Measurements from ENCODE around the gene EEPD1. TPM values are rescaled to one million over a fixed set of nuclear protein-coding genes. Genes with fewer than 3 reads are reported as not detected.

The EEPD1 gene
- total RNA-seq, 1 experiment from 2014 or later, result 28.5 TPM

DNA sequence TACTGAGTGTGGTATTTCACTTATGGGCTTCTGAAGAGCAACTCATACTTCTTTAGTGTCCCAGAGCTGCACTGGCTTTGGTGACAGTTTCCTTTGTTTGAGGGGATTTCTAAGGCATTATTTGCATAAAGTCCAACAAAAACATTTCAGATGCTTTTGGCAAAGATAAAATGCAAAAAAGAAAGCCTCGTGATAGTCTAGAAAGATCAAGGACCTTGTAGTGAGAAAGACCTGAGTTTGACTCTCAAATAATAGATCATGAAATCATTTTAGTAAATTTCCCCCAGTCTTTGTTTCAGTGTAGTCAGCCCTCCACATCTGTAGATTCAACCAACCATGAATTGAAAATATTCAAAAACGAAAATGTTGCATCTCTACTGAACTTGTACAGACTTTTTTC lies 107.4 kb downstream of the EEPD1 start:
- in situ Hi-C loops (cut with HindIII; ENCODE audit: low pct_unique_long_range_greater_than_20kb, low sequenced_read_pairs), result no loop called here
- no peak for DNase-seq (ENCODE audit: low read depth, low spot score)

DNA sequence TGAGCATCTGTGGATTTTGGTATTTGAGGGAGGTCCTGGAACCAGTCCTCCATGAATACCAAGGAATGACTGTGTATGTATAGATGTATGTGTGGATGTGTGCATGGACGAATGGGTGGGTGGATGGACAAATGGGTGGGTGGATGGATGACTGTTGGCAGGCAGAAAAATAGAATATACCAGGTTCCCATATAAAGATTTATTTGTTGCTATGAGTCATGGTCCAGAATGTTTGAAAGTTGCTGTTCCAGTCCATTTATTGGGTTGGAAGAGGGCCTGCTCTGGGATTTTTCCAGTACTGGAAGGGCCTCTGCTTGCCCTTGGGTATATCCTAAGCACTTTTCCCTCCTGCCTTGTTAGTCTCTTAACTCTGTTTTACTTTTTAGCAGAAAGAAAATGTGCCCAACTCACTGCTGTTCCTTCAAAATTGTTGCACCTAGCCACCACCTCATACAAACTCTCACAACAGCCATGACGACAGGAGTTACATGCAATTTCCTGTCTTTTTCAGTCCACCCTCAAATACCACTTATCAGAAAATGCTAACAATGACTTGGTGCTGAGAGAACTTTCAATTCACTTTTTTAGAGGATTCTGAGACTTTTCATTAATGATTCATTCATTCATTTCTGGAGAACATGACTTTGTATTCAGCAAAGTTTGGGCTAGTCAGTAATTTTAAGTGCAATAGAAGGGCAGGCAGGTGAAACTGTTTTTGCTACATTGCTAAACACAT lies 108.1 kb downstream of the EEPD1 start:
- in situ Hi-C loops (cut with HindIII; ENCODE audit: low pct_unique_long_range_greater_than_20kb, low sequenced_read_pairs), result no loop called here
- DNase-seq (ENCODE audit: low read depth, low spot score), result no peak

DNA sequence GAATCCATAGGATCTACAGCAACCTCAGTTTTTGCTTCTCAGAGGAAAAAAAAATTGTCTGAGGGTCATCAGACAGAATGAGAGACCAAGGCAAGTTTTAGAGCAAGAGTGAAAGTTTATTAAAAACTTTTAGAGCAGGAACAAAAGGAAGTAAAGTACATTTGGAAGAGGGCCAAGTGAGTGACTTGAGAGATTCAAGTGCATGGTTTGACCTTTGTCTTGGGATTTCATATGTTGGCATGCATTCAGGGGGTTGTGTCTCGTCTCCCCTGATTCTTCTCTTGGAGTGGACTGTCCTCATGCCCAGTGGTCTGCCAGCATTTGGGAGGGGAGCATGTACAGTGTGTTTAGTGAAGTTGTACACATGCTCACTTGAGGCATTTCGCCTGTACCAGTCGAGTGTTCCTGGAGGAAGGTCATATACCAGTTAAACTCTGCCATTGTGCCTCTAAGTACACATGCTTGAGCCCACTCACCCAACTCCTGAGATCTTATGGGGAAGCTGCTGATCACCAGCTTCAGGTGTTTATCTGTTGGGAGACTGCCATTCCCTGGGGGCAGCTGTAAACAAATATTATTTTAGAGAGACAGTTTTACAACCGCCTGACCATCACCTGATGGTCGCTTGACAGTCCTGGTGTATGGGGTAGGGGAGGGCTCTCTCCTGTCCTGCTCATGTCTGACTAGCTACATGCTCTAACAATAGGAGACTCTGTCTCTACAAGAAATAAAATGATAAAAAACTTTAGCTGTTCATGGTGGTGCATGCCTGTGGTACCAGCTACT lies 109.4 kb downstream of the EEPD1 start:
- in situ Hi-C loops (cut with HindIII; ENCODE audit: low pct_unique_long_range_greater_than_20kb, low sequenced_read_pairs), result no loop called here
- DNase-seq (ENCODE audit: low read depth, low spot score), result peak; percentile 58

DNA sequence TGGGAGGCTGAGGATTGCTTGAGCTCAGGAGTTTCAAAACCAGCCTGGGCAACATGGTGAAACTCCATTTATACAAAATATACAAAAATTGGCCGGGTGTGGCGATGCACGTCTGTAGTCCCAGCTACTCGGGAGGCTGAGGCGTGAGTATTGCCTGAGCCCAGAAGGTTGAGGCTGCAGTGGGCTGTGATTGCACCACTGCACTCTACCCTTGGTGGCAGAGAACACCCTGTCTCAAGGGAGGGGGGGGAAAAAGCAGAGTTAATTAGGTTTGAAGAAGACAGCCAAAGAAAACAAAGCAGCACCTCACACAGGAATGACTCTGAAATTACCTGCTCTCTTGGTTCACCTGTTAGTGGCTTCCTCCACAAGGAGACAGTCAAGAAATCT lies 110.0 kb downstream of the EEPD1 start:
- no peak for DNase-seq (ENCODE audit: low read depth, low spot score)
- in situ Hi-C loops (cut with HindIII; ENCODE audit: low pct_unique_long_range_greater_than_20kb, low sequenced_read_pairs), result no loop called here

DNA sequence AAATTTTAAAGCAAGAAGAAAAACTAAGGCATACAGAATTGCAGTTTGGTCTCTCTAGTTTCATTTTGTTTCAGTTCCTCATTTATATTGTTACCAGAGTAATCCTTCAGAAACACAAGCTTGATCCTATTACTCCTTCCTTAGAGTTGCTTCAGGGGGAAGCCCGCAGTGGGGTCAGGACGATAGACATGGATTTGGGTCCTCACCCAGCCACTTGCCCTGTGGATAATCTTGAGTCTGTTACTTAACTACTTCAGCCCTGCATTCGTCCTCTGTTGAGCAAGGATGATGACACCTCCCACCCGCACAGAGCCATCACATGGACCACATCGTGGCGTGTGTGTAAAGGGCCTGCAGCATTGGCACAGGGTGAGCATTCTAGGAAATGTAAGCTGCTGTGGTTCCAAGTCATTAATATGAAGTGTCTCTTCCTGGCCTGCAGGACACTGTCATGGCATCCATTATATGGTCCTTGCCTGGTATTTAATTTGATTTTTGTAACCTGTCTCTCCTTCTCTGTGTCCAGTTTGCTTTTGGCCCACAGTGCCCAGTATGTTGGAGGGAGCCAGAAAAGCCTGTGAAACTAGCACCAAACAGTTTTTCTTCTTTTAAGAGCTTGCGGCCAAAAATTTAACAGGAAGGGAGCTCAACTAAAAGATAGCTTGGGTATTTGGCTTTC lies 111.2 kb downstream of the EEPD1 start:
- DNase-seq (ENCODE audit: low read depth, low spot score), result no peak
- in situ Hi-C loops (cut with HindIII; ENCODE audit: low pct_unique_long_range_greater_than_20kb, low sequenced_read_pairs), result no loop called here

DNA sequence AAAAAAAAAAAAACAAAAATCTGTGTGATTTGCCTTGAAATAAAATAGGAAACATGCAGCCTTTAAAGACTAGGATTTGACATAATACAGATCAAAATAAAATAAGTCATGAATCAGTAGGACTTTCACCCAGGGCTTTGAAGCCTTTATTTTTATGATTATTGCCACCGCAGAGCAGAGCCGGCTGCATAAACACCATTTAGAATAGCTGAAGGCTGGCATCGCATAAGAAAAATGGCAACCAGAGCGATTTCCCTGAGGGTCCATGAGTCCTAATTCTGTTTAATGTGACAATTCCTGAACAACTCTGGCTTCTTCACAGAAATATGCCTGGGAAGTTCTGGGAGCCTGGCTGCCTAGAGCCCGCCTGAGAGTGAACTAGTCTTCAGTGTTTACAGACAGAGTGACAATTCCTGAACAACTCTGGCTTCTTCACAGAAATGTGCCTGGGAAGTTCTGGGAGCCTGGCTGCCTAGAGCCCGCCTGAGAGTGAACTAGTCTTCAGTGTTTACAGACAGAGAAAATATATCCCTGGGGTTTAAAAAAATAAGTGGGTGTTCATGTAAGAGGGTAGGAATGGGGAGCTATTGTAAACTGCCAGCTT lies 112.0 kb downstream of the EEPD1 start:
- in situ Hi-C loops (cut with HindIII; ENCODE audit: low pct_unique_long_range_greater_than_20kb, low sequenced_read_pairs), result no loop called here
- DNase-seq (ENCODE audit: low read depth, low spot score), result no peak

DNA sequence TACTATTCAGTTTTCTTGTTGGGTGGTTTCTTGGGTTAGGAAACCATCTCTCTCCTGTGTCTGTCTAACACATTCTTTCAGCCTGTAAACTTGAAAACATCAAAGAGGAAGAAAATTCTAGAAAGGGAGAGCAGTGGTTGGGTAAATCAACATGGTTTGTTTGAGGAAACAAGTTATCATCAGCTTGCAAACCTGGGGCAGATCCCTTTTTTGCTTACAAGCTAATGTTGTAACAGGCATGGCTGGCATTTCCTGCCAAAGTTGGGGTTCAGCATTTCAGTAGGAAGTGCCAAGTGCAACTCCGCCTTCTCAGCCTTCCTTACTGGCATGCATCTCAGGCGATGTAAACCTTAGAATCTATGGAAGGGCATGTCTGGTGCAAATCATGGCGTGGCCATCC lies 112.6 kb downstream of the EEPD1 start:
- DNase-seq (ENCODE audit: low read depth, low spot score), result no peak
- in situ Hi-C loops (cut with HindIII; ENCODE audit: low pct_unique_long_range_greater_than_20kb, low sequenced_read_pairs), result no loop called here

DNA sequence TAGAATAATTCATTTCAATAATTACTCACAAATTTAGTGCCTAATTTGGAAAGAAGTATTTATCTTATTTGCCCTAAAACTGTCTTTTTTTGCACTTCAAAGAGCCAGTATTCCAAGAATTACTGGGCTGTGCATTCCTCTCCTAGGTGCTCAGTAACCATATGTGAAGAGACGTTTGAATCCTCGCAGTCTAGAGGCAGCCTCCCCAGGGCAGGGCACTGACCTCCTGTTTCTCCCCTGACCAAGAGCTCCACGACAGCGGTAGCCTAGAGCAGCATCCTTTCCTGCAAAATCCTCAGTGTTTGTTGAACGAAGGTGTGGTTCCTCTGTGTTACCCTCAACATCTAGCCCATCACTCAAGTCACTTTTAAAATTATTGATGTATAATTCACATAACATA lies 113.1 kb downstream of the EEPD1 start:
- no peak for DNase-seq (ENCODE audit: low read depth, low spot score)
- in situ Hi-C loops (cut with HindIII; ENCODE audit: low pct_unique_long_range_greater_than_20kb, low sequenced_read_pairs), result no loop called here

DNA sequence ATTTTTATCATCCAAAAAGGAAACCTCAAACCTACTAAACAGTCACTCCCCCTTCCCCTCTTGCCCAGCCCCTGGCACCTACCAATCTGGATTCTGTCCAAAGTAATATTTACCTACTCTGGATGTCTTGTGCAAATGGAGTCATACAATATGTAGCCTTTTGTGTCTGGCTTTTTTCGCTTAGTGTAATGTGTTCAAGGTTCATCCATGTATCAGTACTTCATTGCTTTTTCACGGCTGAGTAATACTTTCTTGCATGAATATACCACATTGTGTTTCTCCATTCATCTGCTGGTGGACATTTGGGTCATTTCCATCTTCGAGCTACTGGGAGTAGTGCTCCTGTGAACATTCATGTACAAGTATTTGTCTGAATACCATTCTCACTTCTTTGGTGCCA lies 113.6 kb downstream of the EEPD1 start:
- in situ Hi-C loops (cut with HindIII; ENCODE audit: low pct_unique_long_range_greater_than_20kb, low sequenced_read_pairs), result no loop called here
- no peak for DNase-seq (ENCODE audit: low read depth, low spot score)

DNA sequence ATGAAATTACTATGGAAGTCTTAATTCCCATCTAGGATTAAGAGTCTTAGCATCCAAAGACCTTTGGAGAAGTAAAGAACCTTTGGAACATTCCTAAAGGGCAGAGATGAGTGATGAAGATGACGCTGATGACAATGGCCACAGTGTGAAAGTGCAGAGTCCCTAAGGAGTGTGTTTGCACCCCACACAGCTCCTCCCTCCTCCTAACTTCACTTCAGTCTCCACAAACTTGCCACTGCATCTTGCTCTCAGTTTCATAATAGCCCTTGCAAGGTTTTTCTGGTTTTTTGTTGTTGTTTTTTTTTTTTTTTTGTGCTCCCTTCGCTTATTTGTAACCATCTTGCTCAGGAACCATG lies 119.1 kb downstream of the EEPD1 start:
- in situ Hi-C loops (cut with HindIII; ENCODE audit: low pct_unique_long_range_greater_than_20kb, low sequenced_read_pairs), result no loop called here
- no peak for DNase-seq (ENCODE audit: low read depth, low spot score)

DNA sequence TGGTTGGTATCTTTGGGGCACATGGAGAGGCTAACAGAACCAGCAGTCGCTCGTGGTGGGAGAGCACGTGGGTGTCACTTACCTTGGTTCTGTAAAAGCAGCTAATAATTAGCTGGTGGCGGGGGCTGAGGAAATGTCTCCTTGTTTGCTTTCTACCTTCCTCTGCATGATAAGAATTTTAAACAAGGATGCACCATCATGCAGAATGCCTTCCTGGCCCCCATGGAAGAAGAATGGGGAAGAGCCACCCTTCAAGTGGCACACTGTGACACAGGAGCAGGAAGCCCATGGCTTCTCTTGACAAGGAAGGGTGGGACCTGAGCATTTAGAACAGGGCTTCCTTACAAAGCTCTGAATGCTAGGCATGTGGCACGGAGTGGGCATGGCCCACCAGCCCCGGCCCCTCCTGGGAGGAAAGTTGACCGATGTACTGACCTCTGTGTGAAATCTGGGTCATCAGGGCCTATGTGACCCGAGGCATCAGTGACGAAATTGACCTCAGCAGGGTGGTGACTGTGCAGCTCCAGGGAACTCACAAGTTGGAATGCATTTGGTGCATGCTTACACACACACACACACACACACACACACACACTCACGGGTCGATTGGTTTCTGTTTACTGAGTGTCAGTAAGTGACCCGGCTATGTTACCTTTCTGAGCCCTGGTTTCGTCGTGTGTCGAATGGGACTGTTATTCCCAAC lies 119.7 kb downstream of the EEPD1 start:
- no peak for DNase-seq (ENCODE audit: low read depth, low spot score)
- in situ Hi-C loops (cut with HindIII; ENCODE audit: low pct_unique_long_range_greater_than_20kb, low sequenced_read_pairs), result no loop called here

DNA sequence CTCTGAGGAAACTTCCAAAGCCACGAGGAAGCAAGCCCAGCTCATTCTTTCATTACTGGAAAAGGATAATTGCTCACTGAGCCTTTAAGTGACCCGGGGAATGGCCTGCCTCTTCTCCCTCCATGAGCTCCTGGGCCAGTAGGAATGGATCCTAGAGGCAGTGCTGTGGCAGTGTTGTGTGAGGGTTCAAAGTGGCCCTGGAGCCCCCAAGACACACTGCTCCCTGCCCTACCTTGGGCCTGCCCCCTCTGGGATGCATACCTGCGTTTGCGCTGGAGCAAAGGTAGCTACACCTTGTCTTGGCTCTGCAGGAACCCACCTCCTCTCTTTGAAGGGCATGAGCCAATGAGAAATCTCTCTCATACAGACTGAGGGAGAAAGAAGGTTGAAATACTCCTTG lies 120.8 kb downstream of the EEPD1 start:
- in situ Hi-C loops (cut with HindIII; ENCODE audit: low pct_unique_long_range_greater_than_20kb, low sequenced_read_pairs), result no loop called here
- no peak for DNase-seq (ENCODE audit: low read depth, low spot score)

DNA sequence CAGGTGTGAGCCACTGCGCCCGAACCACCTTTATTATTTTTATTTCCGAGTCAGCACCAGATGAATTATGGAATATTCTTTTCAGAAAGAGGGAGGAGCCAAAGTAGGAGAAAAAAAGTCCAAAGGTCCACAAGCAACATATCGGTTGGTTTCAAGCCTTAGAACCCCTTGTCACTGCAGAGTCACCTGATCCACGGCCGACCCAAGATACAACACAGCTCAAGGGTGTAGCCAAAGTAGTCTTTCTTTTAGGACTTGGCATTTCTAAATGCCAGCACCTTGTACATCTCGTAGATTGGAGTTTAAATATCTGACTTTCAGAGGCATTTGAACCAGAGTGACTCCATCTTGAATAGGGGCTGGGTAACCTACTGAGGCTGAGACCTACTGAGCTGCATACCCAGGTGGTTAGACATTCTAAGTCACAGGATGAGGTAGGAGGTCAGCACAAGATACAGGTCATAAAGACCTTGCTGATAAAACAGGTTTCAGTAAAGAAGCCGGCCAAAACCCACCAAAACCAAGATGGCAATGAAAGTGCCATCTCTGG lies 122.8 kb downstream of the EEPD1 start:
- DNase-seq (ENCODE audit: low read depth, low spot score), result no peak
- in situ Hi-C loops (cut with HindIII; ENCODE audit: low pct_unique_long_range_greater_than_20kb, low sequenced_read_pairs), result no loop called here

DNA sequence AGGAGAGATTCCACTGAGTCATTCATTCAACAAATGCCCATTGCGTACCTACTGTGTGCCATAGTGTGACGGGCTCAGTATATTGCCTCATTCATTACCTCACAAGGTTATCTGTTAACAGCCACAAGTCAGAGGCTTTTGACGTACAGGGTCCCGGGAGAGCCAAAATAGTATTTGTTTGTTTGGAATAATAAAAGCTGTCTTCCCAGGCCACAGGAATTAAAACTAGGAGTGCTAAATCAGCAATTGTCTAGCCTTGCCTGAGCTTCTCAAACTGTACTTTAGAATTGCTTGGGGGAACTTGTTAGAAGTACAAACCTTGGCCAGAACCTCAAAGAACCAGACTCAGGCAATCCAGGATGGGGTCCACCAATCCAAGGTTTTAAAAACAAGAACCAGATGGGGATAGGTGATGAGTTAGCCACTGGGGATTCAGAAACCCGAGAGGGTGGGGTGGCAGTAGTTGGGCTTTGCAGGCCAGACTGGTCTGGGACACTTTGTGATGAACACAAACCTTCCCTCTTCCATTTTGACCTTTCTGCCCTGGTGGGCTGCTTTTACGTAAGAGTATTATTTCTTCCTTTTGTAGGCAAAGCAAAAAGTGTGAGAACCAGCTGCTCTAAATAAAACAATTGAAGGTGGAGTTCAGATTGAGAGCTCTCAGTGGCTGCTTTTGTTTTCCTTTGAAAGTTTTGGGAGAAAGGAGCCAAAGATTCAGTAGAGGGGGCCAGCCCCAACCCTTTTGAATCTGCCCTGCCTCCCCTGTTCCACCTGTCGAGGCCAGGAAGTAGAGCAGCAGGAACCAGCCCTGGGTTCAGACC lies 123.6 kb downstream of the EEPD1 start:
- in situ Hi-C loops (cut with HindIII; ENCODE audit: low pct_unique_long_range_greater_than_20kb, low sequenced_read_pairs), result no loop called here

DNA sequence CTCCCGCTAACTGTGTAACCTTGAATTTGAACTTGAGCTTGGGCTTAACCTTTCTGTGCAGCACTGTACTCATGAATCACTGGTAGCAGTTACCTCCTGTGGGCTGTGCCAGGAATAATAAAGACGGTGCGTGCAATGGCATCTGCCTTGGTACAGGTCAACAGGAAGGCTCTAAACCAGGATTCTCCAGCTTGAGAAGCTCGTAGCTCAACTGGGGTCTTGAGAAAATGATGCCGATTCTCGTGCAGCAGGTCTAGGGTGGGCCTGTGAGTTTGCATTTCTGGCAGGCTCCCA lies 124.1 kb downstream of the EEPD1 start:
- in situ Hi-C loops (cut with HindIII; ENCODE audit: low pct_unique_long_range_greater_than_20kb, low sequenced_read_pairs), result no loop called here
- DNase-seq (ENCODE audit: low read depth, low spot score), result no peak

More for the DNA sequence above, 123.6 kb downstream of the EEPD1 start:
- no peak for DNase-seq (ENCODE audit: low read depth, low spot score)

DNA sequence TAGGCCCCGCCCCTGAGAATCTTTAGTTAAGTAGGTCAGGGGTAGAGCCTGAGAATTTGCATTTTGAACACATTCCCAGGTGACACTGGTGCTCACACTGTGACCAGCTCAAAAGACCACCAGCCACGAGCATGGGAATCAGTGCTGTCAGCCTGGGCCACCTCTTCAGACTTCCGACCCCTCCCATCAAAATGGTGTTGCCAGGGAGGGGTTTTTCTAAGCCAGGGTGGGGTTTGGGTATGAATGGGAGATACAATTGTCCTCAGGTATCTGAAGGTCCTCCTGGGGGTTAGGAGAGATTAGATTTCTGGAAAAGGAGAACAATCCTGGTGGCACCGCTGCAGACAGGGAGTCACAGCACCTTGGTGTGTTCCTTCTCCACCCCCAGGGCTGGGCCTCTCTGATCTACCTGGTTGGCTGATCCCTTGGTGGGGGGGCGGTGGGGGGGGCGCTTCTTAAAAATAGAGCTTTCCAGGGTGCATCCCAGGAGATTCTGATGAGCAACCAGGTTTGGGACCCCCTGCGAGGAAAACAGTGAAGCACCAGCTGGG lies 125.1 kb downstream of the EEPD1 start:
- in situ Hi-C loops (cut with HindIII; ENCODE audit: low pct_unique_long_range_greater_than_20kb, low sequenced_read_pairs), result no loop called here
- no peak for DNase-seq (ENCODE audit: low read depth, low spot score)
